ENCODE data around the gene IFI27L2.

DNA sequence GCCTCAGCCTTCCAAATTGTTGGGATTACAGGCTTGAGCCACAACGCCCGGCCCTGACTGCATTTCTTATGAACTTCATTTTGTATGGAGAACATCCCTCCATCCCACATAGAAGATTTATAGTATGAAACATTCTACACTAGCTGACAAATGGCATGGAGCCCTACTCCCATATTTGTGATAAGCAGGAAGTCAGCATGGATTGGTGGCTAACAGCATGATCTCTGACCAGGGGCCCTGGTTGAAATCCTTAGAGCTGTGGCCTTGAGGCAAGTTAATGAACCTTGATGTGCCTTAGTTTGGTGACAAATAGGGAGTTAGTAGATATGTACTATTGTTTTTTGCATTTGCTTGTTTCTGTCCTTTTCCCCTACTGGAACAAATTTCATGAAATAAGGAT, 36.0 kb downstream of the IFI27L2 start:
- TF ChIP-seq, protein P1, sequence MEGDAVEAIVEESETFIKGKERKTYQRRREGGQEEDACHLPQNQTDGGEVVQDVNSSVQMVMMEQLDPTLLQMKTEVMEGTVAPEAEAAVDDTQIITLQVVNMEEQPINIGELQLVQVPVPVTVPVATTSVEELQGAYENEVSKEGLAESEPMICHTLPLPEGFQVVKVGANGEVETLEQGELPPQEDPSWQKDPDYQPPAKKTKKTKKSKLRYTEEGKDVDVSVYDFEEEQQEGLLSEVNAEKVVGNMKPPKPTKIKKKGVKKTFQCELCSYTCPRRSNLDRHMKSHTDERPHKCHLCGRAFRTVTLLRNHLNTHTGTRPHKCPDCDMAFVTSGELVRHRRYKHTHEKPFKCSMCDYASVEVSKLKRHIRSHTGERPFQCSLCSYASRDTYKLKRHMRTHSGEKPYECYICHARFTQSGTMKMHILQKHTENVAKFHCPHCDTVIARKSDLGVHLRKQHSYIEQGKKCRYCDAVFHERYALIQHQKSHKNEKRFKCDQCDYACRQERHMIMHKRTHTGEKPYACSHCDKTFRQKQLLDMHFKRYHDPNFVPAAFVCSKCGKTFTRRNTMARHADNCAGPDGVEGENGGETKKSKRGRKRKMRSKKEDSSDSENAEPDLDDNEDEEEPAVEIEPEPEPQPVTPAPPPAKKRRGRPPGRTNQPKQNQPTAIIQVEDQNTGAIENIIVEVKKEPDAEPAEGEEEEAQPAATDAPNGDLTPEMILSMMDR (IDR thresholded peaks at IDR 0.05), result no peak
- no peak for TF ChIP-seq POLR2A (IDR thresholded peaks at IDR 0.05)

Measured in lower leg skin (tissue), 3 donors.